T-helper 17 cell (primary cell): ENCODE measurements around the gene SPACA7. TPM values are rescaled to one million over a fixed set of nuclear protein-coding genes. Genes with fewer than 3 reads are reported as not detected.

Experiments
- ATAC-seq: fragments of 150-1000 bp; cut with Tn5 transposase; 2 replicates; pipeline ENCODE4 v1.10.0; 2021; ENCODE audit warnings: mild to moderate bottlenecking, moderate library complexity
- DNase-seq, 3 donors: peaks; one replicate each; pipeline versions ENCODE4 v3.0.0 to v3.0.0-alpha.2; 2020 to 2021
- H3K9me3 ChIP-seq: one replicate; pipeline ENCODE4 v1.7.0; 2013; ENCODE audit warnings: low read length, mild to moderate bottlenecking; ENCODE audit not compliant: control insufficient read depth, poor library complexity, severe bottlenecking
- H3K27ac Mint-ChIP-seq: one replicate; pipeline ENCODE4 v1.8.0; 2022; ENCODE audit warnings: mild to moderate bottlenecking, moderate library complexity, mixed read lengths
- H3K27me3 Mint-ChIP-seq: one replicate; pipeline ENCODE4 v1.8.0; 2022; ENCODE audit warnings: mixed read lengths
- H3K36me3 Mint-ChIP-seq: one replicate; pipeline ENCODE4 v1.8.0; 2022; ENCODE audit warnings: low read depth, mixed read lengths
- H3K4me1 Mint-ChIP-seq: one replicate; pipeline ENCODE4 v1.8.0; 2022; ENCODE audit warnings: mild to moderate bottlenecking, mixed read lengths
- H3K4me3 Mint-ChIP-seq: one replicate; pipeline ENCODE4 v1.8.0; 2022; ENCODE audit warnings: mild to moderate bottlenecking, moderate library complexity, mixed read lengths
- total RNA-seq, 4 donors: library from RNA in 2 of 4; stranded (reverse) in 2 of 4; gene quantifications; one replicate each; pipeline ENCODE4 v1.2.3 and lab custom pipeline; 2022 to 2026

The SPACA7 gene
- not detected for total RNA-seq
- total RNA-seq (lab: John Stamatoyannopoulos, UW), result 0 reads per million in 2 donors

GRCh38 chr13:112376050-112376681 is at the start of gene SPACA7:
Gene SPACA7 (plus strand): TSS chr13:112376355. CDS start chr13:112376386, 31 bp downstream.
- no peak for DNase-seq
- Mint-ChIP-seq H3K27ac (no peak within 1 kb of the TSS), H3K4me3 (no peak within 1 kb of the TSS), H3K27me3 (peaks cover 20% of the 10 kb centered on the region), H3K36me3 (no peaks in the 10 kb centered on the region), H3K4me1 (peaks cover 3% of the 10 kb centered on the region)
- no peak for ATAC-seq
- H3K9me3 ChIP-seq, result peaks cover 2% of the 10 kb centered on the region

- no peaks in the 10 kb centered on the region for H3K9me3 ChIP-seq
- no peak overlapping the region for H3K27ac Mint-ChIP-seq
- H3K27me3 Mint-ChIP-seq, result peaks cover 58% of the 10 kb centered on the region
- H3K4me3 Mint-ChIP-seq, result no peak overlapping the region
- no peak for DNase-seq
- no peaks in the 10 kb centered on the region for H3K36me3 Mint-ChIP-seq
- no peak for ATAC-seq
- H3K4me1 Mint-ChIP-seq, result no peaks in the 10 kb centered on the region
These were observed 49.3 kb upstream of the SPACA7 start for GRCh38 chr13:112326821-112327370.

- H3K4me1 Mint-ChIP-seq, result no peaks in the 10 kb centered on the region
- H3K36me3 Mint-ChIP-seq, result no peaks in the 10 kb centered on the region
- no peak overlapping the region for H3K4me3 Mint-ChIP-seq
- peaks cover 53% of the 10 kb centered on the region for H3K27me3 Mint-ChIP-seq
- ATAC-seq (no peak), DNase-seq (no peak)
- H3K9me3 ChIP-seq, result no peaks in the 10 kb centered on the region
- H3K27ac Mint-ChIP-seq, result no peak overlapping the region
These were observed 47.2 kb upstream of the SPACA7 start for GRCh38 chr13:112328936-112329335.

GRCh38 chr13:112329376-112329775 is 46.8 kb upstream of the SPACA7 start:
- Mint-ChIP-seq H3K4me1 (no peaks in the 10 kb centered on the region), H3K27ac (no peak overlapping the region), H3K4me3 (no peak overlapping the region), H3K36me3 (no peaks in the 10 kb centered on the region), H3K27me3 (peaks cover 50% of the 10 kb centered on the region)
- ATAC-seq (no peak), DNase-seq (no peak)
- H3K9me3 ChIP-seq, result no peaks in the 10 kb centered on the region

- ATAC-seq, result no peak
- no peak for DNase-seq
- no peaks in the 10 kb centered on the region for H3K4me1 Mint-ChIP-seq
- no peak overlapping the region for H3K4me3 Mint-ChIP-seq
- H3K36me3 Mint-ChIP-seq, result no peaks in the 10 kb centered on the region
- no peaks in the 10 kb centered on the region for H3K9me3 ChIP-seq
- H3K27me3 Mint-ChIP-seq, result peaks cover 47% of the 10 kb centered on the region
- no peak overlapping the region for H3K27ac Mint-ChIP-seq
These were observed 46.1 kb upstream of the SPACA7 start for GRCh38 chr13:112330066-112330465.

GRCh38 chr13:112330479-112331381 is 45.4 kb upstream of the SPACA7 start:
- ATAC-seq (no peak), DNase-seq (no peak)
- H3K4me3 Mint-ChIP-seq, result no peak overlapping the region
- peaks cover 43% of the 10 kb centered on the region for H3K27me3 Mint-ChIP-seq
- no peak overlapping the region for H3K27ac Mint-ChIP-seq
- H3K4me1 Mint-ChIP-seq, result no peaks in the 10 kb centered on the region
- no peaks in the 10 kb centered on the region for H3K9me3 ChIP-seq
- H3K36me3 Mint-ChIP-seq, result no peaks in the 10 kb centered on the region

GRCh38 chr13:112331675-112332074 is 44.5 kb upstream of the SPACA7 start:
- H3K27ac Mint-ChIP-seq, result no peak overlapping the region
- ATAC-seq, result no peak

GRCh38 chr13:112332727-112333126 is 43.4 kb upstream of the SPACA7 start:
- Mint-ChIP-seq H3K36me3 (peaks cover 2% of the 10 kb centered on the region), H3K27ac (no peak overlapping the region), H3K4me1 (no peaks in the 10 kb centered on the region), H3K27me3 (peaks cover 34% of the 10 kb centered on the region), H3K4me3 (no peak overlapping the region)
- ATAC-seq (no peak), DNase-seq (no peak)
- no peaks in the 10 kb centered on the region for H3K9me3 ChIP-seq

More at GRCh38 chr13:112331675-112332074, 44.5 kb upstream of the SPACA7 start:
- H3K27me3 Mint-ChIP-seq, result peaks cover 35% of the 10 kb centered on the region
- no peaks in the 10 kb centered on the region for H3K4me1 Mint-ChIP-seq
- no peak overlapping the region for H3K4me3 Mint-ChIP-seq
- DNase-seq, result no peak
- H3K9me3 ChIP-seq, result no peaks in the 10 kb centered on the region
- H3K36me3 Mint-ChIP-seq, result no peaks in the 10 kb centered on the region

- DNase-seq, result no peak
- Mint-ChIP-seq H3K4me3 (no peak overlapping the region), H3K4me1 (no peaks in the 10 kb centered on the region), H3K27ac (no peak overlapping the region), H3K27me3 (peaks cover 25% of the 10 kb centered on the region), H3K36me3 (peaks cover 2% of the 10 kb centered on the region)
- H3K9me3 ChIP-seq, result no peaks in the 10 kb centered on the region
- no peak for ATAC-seq
These were observed 42.2 kb upstream of the SPACA7 start for GRCh38 chr13:112333756-112334543.

- H3K27me3 Mint-ChIP-seq, result peaks cover 21% of the 10 kb centered on the region
- no peak overlapping the region for H3K4me3 Mint-ChIP-seq
- no peak overlapping the region for H3K27ac Mint-ChIP-seq
- no peaks in the 10 kb centered on the region for H3K9me3 ChIP-seq
- no peaks in the 10 kb centered on the region for H3K4me1 Mint-ChIP-seq
- H3K36me3 Mint-ChIP-seq, result peaks cover 2% of the 10 kb centered on the region
- ATAC-seq (no peak), DNase-seq (no peak)
These were observed 41.0 kb upstream of the SPACA7 start for GRCh38 chr13:112335135-112335534.

GRCh38 chr13:112341446-112341845 is 34.7 kb upstream of the SPACA7 start:
- H3K27ac Mint-ChIP-seq, result no peak overlapping the region
- no peaks in the 10 kb centered on the region for H3K9me3 ChIP-seq
- no peak overlapping the region for H3K4me3 Mint-ChIP-seq
- DNase-seq (no peak), ATAC-seq (no peak)
- peaks cover 2% of the 10 kb centered on the region for H3K36me3 Mint-ChIP-seq
- H3K4me1 Mint-ChIP-seq, result peaks cover 2% of the 10 kb centered on the region
- peaks cover 35% of the 10 kb centered on the region for H3K27me3 Mint-ChIP-seq

GRCh38 chr13:112341976-112342735 is 34.0 kb upstream of the SPACA7 start:
- Mint-ChIP-seq H3K4me3 (no peak overlapping the region), H3K27me3 (peaks cover 42% of the 10 kb centered on the region), H3K4me1 (peaks cover 6% of the 10 kb centered on the region), H3K27ac (no peak overlapping the region), H3K36me3 (peaks cover 2% of the 10 kb centered on the region)
- no peaks in the 10 kb centered on the region for H3K9me3 ChIP-seq
- no peak for ATAC-seq
- DNase-seq, result no peak
